ENCODE results near the gene DDX28.

DNA sequence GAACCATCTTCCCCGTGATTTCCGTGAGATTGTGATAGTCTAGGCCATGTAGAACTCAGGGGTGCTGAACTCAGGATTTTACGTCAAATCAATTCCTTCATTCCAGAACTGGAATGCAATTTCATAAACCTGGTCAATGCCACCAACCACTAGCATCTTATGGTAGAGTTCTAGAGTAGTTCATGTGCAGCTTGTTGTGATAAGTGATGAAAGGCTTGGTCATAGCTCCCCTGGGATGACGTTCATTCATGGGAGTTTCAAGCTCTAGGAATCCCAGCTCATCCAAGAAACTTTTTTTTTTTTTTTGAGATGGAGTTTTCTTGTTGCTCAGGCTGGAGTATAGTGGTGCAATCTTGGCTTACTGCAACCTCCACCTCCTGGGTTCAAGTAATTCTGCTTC lies 20.0 kb downstream of the DDX28 start:
- TF ChIP-seq TAF1 (IDR thresholded peaks at IDR 0.05; ENCODE audit: borderline replicate concordance, insufficient read depth, low read length) (no peak), POLR2AphosphoS5 (IDR thresholded peaks at IDR 0.05; ENCODE audit: low read depth, low read length) (no peak), FOXP2 (optimal IDR thresholded peaks at IDR 0.05; ENCODE audit: borderline replicate concordance, extremely low read depth, extremely low read length, insufficient read depth) (no peak)
- TF ChIP-seq, protein P1, sequence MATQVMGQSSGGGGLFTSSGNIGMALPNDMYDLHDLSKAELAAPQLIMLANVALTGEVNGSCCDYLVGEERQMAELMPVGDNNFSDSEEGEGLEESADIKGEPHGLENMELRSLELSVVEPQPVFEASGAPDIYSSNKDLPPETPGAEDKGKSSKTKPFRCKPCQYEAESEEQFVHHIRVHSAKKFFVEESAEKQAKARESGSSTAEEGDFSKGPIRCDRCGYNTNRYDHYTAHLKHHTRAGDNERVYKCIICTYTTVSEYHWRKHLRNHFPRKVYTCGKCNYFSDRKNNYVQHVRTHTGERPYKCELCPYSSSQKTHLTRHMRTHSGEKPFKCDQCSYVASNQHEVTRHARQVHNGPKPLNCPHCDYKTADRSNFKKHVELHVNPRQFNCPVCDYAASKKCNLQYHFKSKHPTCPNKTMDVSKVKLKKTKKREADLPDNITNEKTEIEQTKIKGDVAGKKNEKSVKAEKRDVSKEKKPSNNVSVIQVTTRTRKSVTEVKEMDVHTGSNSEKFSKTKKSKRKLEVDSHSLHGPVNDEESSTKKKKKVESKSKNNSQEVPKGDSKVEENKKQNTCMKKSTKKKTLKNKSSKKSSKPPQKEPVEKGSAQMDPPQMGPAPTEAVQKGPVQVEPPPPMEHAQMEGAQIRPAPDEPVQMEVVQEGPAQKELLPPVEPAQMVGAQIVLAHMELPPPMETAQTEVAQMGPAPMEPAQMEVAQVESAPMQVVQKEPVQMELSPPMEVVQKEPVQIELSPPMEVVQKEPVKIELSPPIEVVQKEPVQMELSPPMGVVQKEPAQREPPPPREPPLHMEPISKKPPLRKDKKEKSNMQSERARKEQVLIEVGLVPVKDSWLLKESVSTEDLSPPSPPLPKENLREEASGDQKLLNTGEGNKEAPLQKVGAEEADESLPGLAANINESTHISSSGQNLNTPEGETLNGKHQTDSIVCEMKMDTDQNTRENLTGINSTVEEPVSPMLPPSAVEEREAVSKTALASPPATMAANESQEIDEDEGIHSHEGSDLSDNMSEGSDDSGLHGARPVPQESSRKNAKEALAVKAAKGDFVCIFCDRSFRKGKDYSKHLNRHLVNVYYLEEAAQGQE (IDR thresholded peaks at IDR 0.05; ENCODE audit: insufficient read depth in 1 of 2, low read depth in 2 of 2, low read length in 2 of 2) = no peak
